Loucy (cell line): ENCODE measurements around the gene CYLD.

Experiments
- H2AFZ ChIP-seq: fragments of 200-600 bp; sonication (generic); 2 replicates; pipeline ENCODE4 v1.6.0; 2016; ENCODE audit warnings: antibody characterized with exemption, mild to moderate bottlenecking, low read length, moderate library complexity
- H3F3A ChIP-seq: fragments of 200-600 bp; 2 replicates; pipeline ENCODE4 v1.6.0; 2016; ENCODE audit warnings: antibody characterized with exemption, low read depth, mild to moderate bottlenecking
- H3K27me3 ChIP-seq: fragments of 200-600 bp; sonication (generic); 2 replicates; pipeline ENCODE4 v1.6.1; 2014; ENCODE audit warnings: low read length, mild to moderate bottlenecking; ENCODE audit not compliant: insufficient read depth, poor library complexity, severe bottlenecking
- H3K36me3 ChIP-seq: fragments of 200-600 bp; sonication (generic); 2 replicates; pipeline ENCODE4 v1.6.1; 2016; ENCODE audit warnings: low read length; ENCODE audit not compliant: insufficient read depth
- H3K4me1 ChIP-seq: fragments of 200-600 bp; sonication (generic); 2 replicates; pipeline ENCODE4 v1.5.1; 2014; ENCODE audit warnings: low read length, mild to moderate bottlenecking; ENCODE audit not compliant: insufficient read depth, poor library complexity, severe bottlenecking
- H3K4me2 ChIP-seq: fragments of 200-600 bp; sonication (generic); 2 replicates; pipeline ENCODE4 v1.6.0; 2014; ENCODE audit warnings: antibody characterized with exemption, low read length, low read depth, mild to moderate bottlenecking; ENCODE audit not compliant: poor library complexity, severe bottlenecking
- H3K4me3 ChIP-seq: fragments of 200-600 bp; sonication (generic); 2 replicates; pipeline ENCODE4 v1.5.1; 2014; ENCODE audit warnings: low read length, mild to moderate bottlenecking, mixed read lengths; ENCODE audit not compliant: poor library complexity, severe bottlenecking
- H3K79me2 ChIP-seq: fragments of 200-600 bp; sonication (generic); 2 replicates; pipeline ENCODE4 v1.6.1; 2014; ENCODE audit warnings: low read length; ENCODE audit not compliant: insufficient read depth
- H3K9ac ChIP-seq: fragments of 200-600 bp; sonication (generic); 2 replicates; pipeline ENCODE4 v1.6.0; 2014; ENCODE audit warnings: mild to moderate bottlenecking, low read depth, low read length, moderate library complexity; ENCODE audit not compliant: poor library complexity, severe bottlenecking
- H3K9me2 ChIP-seq: fragments of 200-600 bp; sonication (generic); replicated peaks from 2 replicates; pipeline ENCODE4 v1.6.1; 2016; ENCODE audit warnings: low read depth, low read length, mixed read lengths
- H3K9me3 ChIP-seq: fragments of 200-600 bp; sonication (generic); 2 replicates; pipeline ENCODE4 v1.6.1; 2014; ENCODE audit warnings: mild to moderate bottlenecking, antibody characterized with exemption, low read length, low read depth; ENCODE audit not compliant: insufficient read depth
- H4K20me1 ChIP-seq: fragments of 200-600 bp; sonication (generic); 2 replicates; pipeline ENCODE4 v1.6.0; 2014; ENCODE audit warnings: antibody characterized with exemption, low read length, mild to moderate bottlenecking; ENCODE audit not compliant: insufficient read depth, poor library complexity, severe bottlenecking
- EZH2phosphoT487 ChIP-seq: fragments of 200-600 bp; IDR thresholded peaks from 2 replicates; pipeline ENCODE4 v1.6.1; 2018; ENCODE audit warnings: antibody characterized with exemption, mild to moderate bottlenecking, moderate library complexity, borderline replicate concordance
- TF ChIP-seq, protein P1 (sequence below): fragments of 200-600 bp; sonication (generic); conservative IDR thresholded peaks from 2 replicates; pipeline ENCODE4 v1.5.1; 2014; ENCODE audit warnings: mild to moderate bottlenecking, antibody characterized with exemption, low read length

The CYLD gene

DNA sequence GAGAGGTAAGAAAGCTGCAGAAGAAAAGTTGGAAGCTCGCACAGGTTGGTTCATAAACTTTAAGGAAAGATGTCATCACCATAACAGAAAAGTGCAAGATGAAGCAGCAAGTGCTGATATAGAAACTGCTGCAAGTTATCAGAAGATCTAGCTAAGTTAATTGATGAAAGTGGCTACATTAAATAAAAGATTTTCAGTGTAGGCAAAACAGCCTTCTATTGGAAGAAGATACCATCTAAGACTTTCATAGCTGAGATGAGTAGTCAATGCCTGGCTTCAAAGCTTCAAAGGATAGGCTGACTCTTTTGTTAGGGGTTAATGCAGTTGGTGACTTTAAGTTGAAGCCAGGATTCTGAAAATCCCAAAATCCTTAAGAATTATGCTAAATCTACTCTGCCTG is 24.0 kb downstream of the CYLD start:
- TF ChIP-seq, protein P1, sequence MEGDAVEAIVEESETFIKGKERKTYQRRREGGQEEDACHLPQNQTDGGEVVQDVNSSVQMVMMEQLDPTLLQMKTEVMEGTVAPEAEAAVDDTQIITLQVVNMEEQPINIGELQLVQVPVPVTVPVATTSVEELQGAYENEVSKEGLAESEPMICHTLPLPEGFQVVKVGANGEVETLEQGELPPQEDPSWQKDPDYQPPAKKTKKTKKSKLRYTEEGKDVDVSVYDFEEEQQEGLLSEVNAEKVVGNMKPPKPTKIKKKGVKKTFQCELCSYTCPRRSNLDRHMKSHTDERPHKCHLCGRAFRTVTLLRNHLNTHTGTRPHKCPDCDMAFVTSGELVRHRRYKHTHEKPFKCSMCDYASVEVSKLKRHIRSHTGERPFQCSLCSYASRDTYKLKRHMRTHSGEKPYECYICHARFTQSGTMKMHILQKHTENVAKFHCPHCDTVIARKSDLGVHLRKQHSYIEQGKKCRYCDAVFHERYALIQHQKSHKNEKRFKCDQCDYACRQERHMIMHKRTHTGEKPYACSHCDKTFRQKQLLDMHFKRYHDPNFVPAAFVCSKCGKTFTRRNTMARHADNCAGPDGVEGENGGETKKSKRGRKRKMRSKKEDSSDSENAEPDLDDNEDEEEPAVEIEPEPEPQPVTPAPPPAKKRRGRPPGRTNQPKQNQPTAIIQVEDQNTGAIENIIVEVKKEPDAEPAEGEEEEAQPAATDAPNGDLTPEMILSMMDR, result no peak
- TF ChIP-seq EZH2phosphoT487, result no peak
- H3K4me3 ChIP-seq, result no peak overlapping the region
- H4K20me1 ChIP-seq, result no peaks in the 10 kb centered on the region
- H3K9ac ChIP-seq, result no peak overlapping the region
- H3K79me2 ChIP-seq, result peaks cover 26% of the 10 kb centered on the region
- H3K9me2 ChIP-seq, result no peaks in the 10 kb centered on the region
- H3K36me3 ChIP-seq, result peaks cover 24% of the 10 kb centered on the region
- H3F3A ChIP-seq, result no peaks in the 10 kb centered on the region
- no peak overlapping the region for H3K4me2 ChIP-seq
- no peak overlapping the region for H2AFZ ChIP-seq
- no peaks in the 10 kb centered on the region for H3K27me3 ChIP-seq
- no peaks in the 10 kb centered on the region for H3K4me1 ChIP-seq
- peaks cover 17% of the 10 kb centered on the region for H3K9me3 ChIP-seq

DNA sequence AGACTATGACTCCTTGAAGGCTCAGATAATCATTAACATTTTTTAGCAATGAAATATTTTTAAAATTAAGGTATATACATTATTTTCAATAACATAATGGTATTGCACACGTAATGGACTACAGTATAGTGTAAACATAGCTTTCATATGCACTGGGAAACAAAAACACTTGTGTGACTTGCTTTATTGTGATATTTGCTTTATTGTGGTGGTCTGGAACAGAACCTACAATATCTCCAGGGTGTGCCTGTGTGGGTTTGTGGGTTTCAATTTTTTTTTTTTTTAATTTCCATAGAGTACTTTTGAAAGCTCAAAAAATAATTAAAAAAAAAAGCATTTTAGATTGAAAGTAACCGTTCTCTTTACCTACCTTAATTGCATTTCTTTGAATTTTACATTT is 25.3 kb downstream of the CYLD start:
- H3F3A ChIP-seq, result no peaks in the 10 kb centered on the region
- peaks cover 17% of the 10 kb centered on the region for H3K9me3 ChIP-seq
- H3K4me3 ChIP-seq, result no peak overlapping the region
- H3K27me3 ChIP-seq, result no peaks in the 10 kb centered on the region
- H3K9me2 ChIP-seq, result no peaks in the 10 kb centered on the region
- no peak overlapping the region for H3K9ac ChIP-seq
- no peak overlapping the region for H2AFZ ChIP-seq
- no peak overlapping the region for H3K4me2 ChIP-seq
- H3K36me3 ChIP-seq, result peaks cover 24% of the 10 kb centered on the region
- H3K79me2 ChIP-seq, result peaks cover 23% of the 10 kb centered on the region
- TF ChIP-seq, protein P1, result no peak
- no peak for TF ChIP-seq EZH2phosphoT487
- H4K20me1 ChIP-seq, result no peaks in the 10 kb centered on the region
- no peaks in the 10 kb centered on the region for H3K4me1 ChIP-seq

DNA sequence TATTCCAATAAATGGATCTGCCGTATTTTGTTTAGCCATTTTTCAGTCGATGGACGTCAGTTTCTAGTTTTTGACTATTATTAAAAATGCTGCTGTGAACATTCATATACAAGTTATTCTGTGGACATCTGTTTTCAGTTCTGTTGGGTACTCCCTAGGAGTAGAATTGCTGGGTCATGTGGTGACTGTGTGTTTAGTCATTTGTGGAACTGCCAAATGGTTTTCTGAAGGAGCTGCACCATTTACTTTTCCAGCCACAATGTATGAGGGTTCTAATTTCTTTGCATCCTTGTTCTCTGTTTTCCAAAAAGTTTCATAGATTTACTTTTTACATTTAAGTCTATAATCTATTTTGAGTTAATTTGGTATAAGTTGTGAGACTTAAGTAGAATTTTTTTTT is 29.5 kb downstream of the CYLD start:
- no peaks in the 10 kb centered on the region for H3K4me1 ChIP-seq
- TF ChIP-seq, protein P1, result no peak
- TF ChIP-seq EZH2phosphoT487, result no peak
- H4K20me1 ChIP-seq, result peaks cover 5% of the 10 kb centered on the region
- peaks cover 7% of the 10 kb centered on the region for H3K9me3 ChIP-seq
- H3K4me2 ChIP-seq, result no peak overlapping the region
- H3K9ac ChIP-seq, result no peak overlapping the region
- H3K79me2 ChIP-seq, result peaks cover 26% of the 10 kb centered on the region
- no peaks in the 10 kb centered on the region for H3F3A ChIP-seq
- H3K36me3 ChIP-seq, result peaks cover 13% of the 10 kb centered on the region
- H3K27me3 ChIP-seq, result no peaks in the 10 kb centered on the region
- H3K4me3 ChIP-seq, result no peak overlapping the region
- H3K9me2 ChIP-seq, result no peaks in the 10 kb centered on the region
- no peak overlapping the region for H2AFZ ChIP-seq
